Measurements from ENCODE around the gene CDH23.

CDH23 gene

DNA sequence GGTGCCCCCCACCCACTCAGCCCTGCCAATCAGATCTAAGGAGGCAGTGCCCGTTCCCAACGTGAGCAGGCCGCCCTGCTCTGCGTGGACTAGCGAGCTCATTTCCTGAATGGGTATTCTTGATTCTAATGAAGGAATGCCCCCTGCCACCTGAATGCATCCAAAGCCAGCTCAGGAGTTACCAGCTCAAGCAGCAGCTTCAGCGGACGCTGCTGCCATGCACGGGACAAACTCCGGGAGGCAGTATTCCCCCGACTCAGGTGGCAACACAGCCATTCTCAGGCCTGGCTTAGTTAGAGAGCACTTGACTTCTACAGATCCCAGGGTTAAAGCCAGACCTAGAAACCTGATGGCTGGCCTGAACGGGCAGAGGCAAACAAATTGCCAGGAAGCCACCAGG is 428.5 kb downstream of the CDH23 start:
- no peak overlapping the region for H3K4me3 ChIP-seq (ENCODE audit: low read length, poor library complexity, severe bottlenecking)
- TF ChIP-seq EZH2phosphoT487 (IDR thresholded peaks at IDR 0.05; ENCODE audit: borderline replicate concordance) (no peak), CTCF (conservative IDR thresholded peaks at IDR 0.05; ENCODE audit: low read length) (peak; percentile 46)
- no peak overlapping the region for H3K9ac ChIP-seq (ENCODE audit: low read depth, low read length, poor library complexity, severe bottlenecking)
- no peak overlapping the region for H2AFZ ChIP-seq (ENCODE audit: low read length)
- peaks cover 83% of the 10 kb centered on the region for H3K36me3 ChIP-seq (ENCODE audit: insufficient read depth, low read length)
- peaks cover 8% of the 10 kb centered on the region for H3K4me1 ChIP-seq (ENCODE audit: insufficient read depth, low read length, poor library complexity, severe bottlenecking)
- no peaks in the 10 kb centered on the region for H3K27me3 ChIP-seq (ENCODE audit: insufficient read depth, low read length, poor library complexity, severe bottlenecking)
- H3K79me2 ChIP-seq (ENCODE audit: insufficient read depth, low read length): no peaks in the 10 kb centered on the region
- no peaks in the 10 kb centered on the region for H3K9me2 ChIP-seq (replicated peaks; ENCODE audit: low read depth, low read length)
- H3K9me3 ChIP-seq (ENCODE audit: insufficient read depth, low read depth, low read length): no peaks in the 10 kb centered on the region
- no peaks in the 10 kb centered on the region for H3F3A ChIP-seq (ENCODE audit: low read depth)
- no peak overlapping the region for H3K4me2 ChIP-seq (ENCODE audit: low read depth, low read length, poor library complexity, severe bottlenecking)
- no peaks in the 10 kb centered on the region for H4K20me1 ChIP-seq (ENCODE audit: insufficient read depth, low read length, poor library complexity, severe bottlenecking)

DNA sequence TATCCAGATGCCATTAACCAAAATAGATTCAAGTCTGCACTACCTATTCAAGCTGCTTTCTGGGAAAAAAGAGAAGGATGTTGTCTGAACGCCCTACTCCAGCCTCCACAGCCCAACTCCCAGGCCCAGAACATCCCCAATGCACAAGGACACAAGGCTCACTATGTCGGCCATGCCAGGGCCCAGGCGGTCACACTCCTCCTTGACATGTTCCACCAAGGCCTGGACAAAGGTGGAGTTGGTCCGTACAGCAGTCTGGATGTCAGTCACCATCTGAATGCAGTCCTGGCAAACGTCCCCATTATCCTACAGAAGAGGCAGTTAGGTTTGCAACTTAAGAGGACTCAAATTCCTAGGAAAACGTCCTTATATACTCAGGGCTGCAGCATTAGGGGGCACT is 431.1 kb downstream of the CDH23 start:
- Histone ChIP-seq H3K9me3 (ENCODE audit: insufficient read depth, low read depth, low read length) (no peaks in the 10 kb centered on the region), H3K9me2 (replicated peaks; ENCODE audit: low read depth, low read length) (no peaks in the 10 kb centered on the region), H4K20me1 (ENCODE audit: insufficient read depth, low read length, poor library complexity, severe bottlenecking) (no peaks in the 10 kb centered on the region), H3K27me3 (ENCODE audit: insufficient read depth, low read length, poor library complexity, severe bottlenecking) (no peaks in the 10 kb centered on the region), H3K4me3 (ENCODE audit: low read length, poor library complexity, severe bottlenecking) (no peak overlapping the region), H3K79me2 (ENCODE audit: insufficient read depth, low read length) (no peaks in the 10 kb centered on the region), H3F3A (ENCODE audit: low read depth) (no peaks in the 10 kb centered on the region), H3K4me2 (ENCODE audit: low read depth, low read length, poor library complexity, severe bottlenecking) (no peak overlapping the region), H3K4me1 (ENCODE audit: insufficient read depth, low read length, poor library complexity, severe bottlenecking) (no peaks in the 10 kb centered on the region), H3K9ac (ENCODE audit: low read depth, low read length, poor library complexity, severe bottlenecking) (no peak overlapping the region), H2AFZ (ENCODE audit: low read length) (no peak overlapping the region), H3K36me3 (ENCODE audit: insufficient read depth, low read length) (peaks cover 90% of the 10 kb centered on the region)
- TF ChIP-seq CTCF (conservative IDR thresholded peaks at IDR 0.05; ENCODE audit: low read length) (no peak), EZH2phosphoT487 (IDR thresholded peaks at IDR 0.05; ENCODE audit: borderline replicate concordance) (no peak)

- TF ChIP-seq CTCF (conservative IDR thresholded peaks at IDR 0.05; ENCODE audit: low read length) (no peak), EZH2phosphoT487 (IDR thresholded peaks at IDR 0.05; ENCODE audit: borderline replicate concordance) (no peak)
- Histone ChIP-seq H3K36me3 (ENCODE audit: insufficient read depth, low read length) (peaks cover 87% of the 10 kb centered on the region), H3K27me3 (ENCODE audit: insufficient read depth, low read length, poor library complexity, severe bottlenecking) (no peaks in the 10 kb centered on the region), H3K4me1 (ENCODE audit: insufficient read depth, low read length, poor library complexity, severe bottlenecking) (no peaks in the 10 kb centered on the region), H3F3A (ENCODE audit: low read depth) (no peaks in the 10 kb centered on the region), H3K9ac (ENCODE audit: low read depth, low read length, poor library complexity, severe bottlenecking) (no peak overlapping the region), H4K20me1 (ENCODE audit: insufficient read depth, low read length, poor library complexity, severe bottlenecking) (no peaks in the 10 kb centered on the region), H3K9me3 (ENCODE audit: insufficient read depth, low read depth, low read length) (no peaks in the 10 kb centered on the region), H3K4me2 (ENCODE audit: low read depth, low read length, poor library complexity, severe bottlenecking) (no peak overlapping the region), H3K4me3 (ENCODE audit: low read length, poor library complexity, severe bottlenecking) (no peak overlapping the region), H2AFZ (ENCODE audit: low read length) (no peak overlapping the region), H3K79me2 (ENCODE audit: insufficient read depth, low read length) (no peaks in the 10 kb centered on the region), H3K9me2 (replicated peaks; ENCODE audit: low read depth, low read length) (no peaks in the 10 kb centered on the region)
Observed at GRCh38 chr10:71828702-71829101, 432.0 kb downstream of the CDH23 start.

Measured in Loucy (cell line).